HG03520 (cell line): ENCODE measurements around the gene HAP1.
"Not testable (repeated sequence)": the region's sequence is repeated elsewhere in the genome, so short reads cannot be mapped to it uniquely, and the experiment has no call there.

Experiments
- ATAC-seq: cut with Tn5 transposase; IDR thresholded peaks from one replicate; pipeline ENCODE4 v1.9.1; 2021; ENCODE audit warnings: mild to moderate bottlenecking, moderate library complexity; ENCODE audit not compliant: unreplicated experiment

The HAP1 gene

GRCh38 chr17:41734139-41734948 lies at the start of gene HAP1:
HAP1 (minus strand) TSS chr17:41734643; CDS start chr17:41734634, 9 bp downstream.
- no peak for ATAC-seq

GRCh38 chr17:41782142-41782541 lies 47.7 kb upstream of the HAP1 start:
- no peak for ATAC-seq

- ATAC-seq: no peak
These were observed 47.1 kb upstream of the HAP1 start for GRCh38 chr17:41781404-41782110.

- no peak for ATAC-seq
These were observed 45.5 kb upstream of the HAP1 start for GRCh38 chr17:41779954-41780353.

- ATAC-seq: no peak
These were observed 43.2 kb upstream of the HAP1 start for GRCh38 chr17:41777574-41778188.

- ATAC-seq: no peak
These were observed 42.7 kb upstream of the HAP1 start for GRCh38 chr17:41777157-41777573.

- ATAC-seq: not testable (repeated sequence)
These were observed 41.9 kb upstream of the HAP1 start for GRCh38 chr17:41776262-41776900.

GRCh38 chr17:41775394-41776226 lies 41.2 kb upstream of the HAP1 start:
- no peak for ATAC-seq

GRCh38 chr17:41773731-41774193 lies 39.3 kb upstream of the HAP1 start:
- no peak for ATAC-seq

GRCh38 chr17:41773190-41773588 lies 38.7 kb upstream of the HAP1 start:
- no peak for ATAC-seq

GRCh38 chr17:41772586-41773189 lies 38.2 kb upstream of the HAP1 start:
- ATAC-seq: no peak

GRCh38 chr17:41772218-41772585 lies 37.8 kb upstream of the HAP1 start:
- ATAC-seq: no peak

- ATAC-seq: no peak
These were observed 37.2 kb upstream of the HAP1 start for GRCh38 chr17:41771389-41772206.

- ATAC-seq: no peak
These were observed 35.5 kb upstream of the HAP1 start for GRCh38 chr17:41769985-41770384.

GRCh38 chr17:41769346-41769862 lies 35.0 kb upstream of the HAP1 start:
- no peak for ATAC-seq

- no peak for ATAC-seq
These were observed 34.3 kb upstream of the HAP1 start for GRCh38 chr17:41768682-41769288.

GRCh38 chr17:41767324-41768042 lies 33.0 kb upstream of the HAP1 start:
- ATAC-seq: no peak

- no peak for ATAC-seq
These were observed 31.7 kb upstream of the HAP1 start for GRCh38 chr17:41766135-41766534.
